Subcutaneous adipose tissue (tissue), 4 donors: ENCODE data around the gene PLXDC1. TPM values are rescaled to one million over a fixed set of nuclear protein-coding genes. Genes with fewer than 3 reads are reported as not detected.

ENCODE experiments used
- CTCF ChIP-seq: fragments of 450-650 bp; IDR thresholded peaks from one replicate; pipeline ENCODE4 v1.5.1; 2016; ENCODE audit warnings: low read depth, mild to moderate bottlenecking, control low read depth, antibody characterized with exemption, moderate library complexity
- total RNA-seq, 4 donors: library from RNA; depleted of rRNA; stranded (reverse); fragments of >200 nt; gene quantifications; one replicate each; pipeline ENCODE4 v1.1.0, GENCODE V29; 2016

Gene PLXDC1
- total RNA-seq, 4 donors from 2014 or later, result 1.7 to 13.3 (median 5.6) TPM

- TF ChIP-seq CTCF, result no peak
These were observed 13.3 kb upstream of the PLXDC1 start for GRCh38 chr17:39164675-39165143.

GRCh38 chr17:39161962-39162361 is 10.5 kb upstream of the PLXDC1 start:
- no peak for TF ChIP-seq CTCF

- TF ChIP-seq CTCF, result no peak
These were observed 7.2 kb upstream of the PLXDC1 start for GRCh38 chr17:39158623-39159022.

- TF ChIP-seq CTCF, result no peak
These were observed 5.1 kb upstream of the PLXDC1 start for GRCh38 chr17:39156491-39156890.

- TF ChIP-seq CTCF, result no peak
These were observed 4.2 kb upstream of the PLXDC1 start for GRCh38 chr17:39155654-39156053.

GRCh38 chr17:39153599-39154051 is 2.2 kb upstream of the PLXDC1 start:
- no peak for TF ChIP-seq CTCF

GRCh38 chr17:39151943-39152818 is 744 bp upstream of the PLXDC1 start:
- no peak for TF ChIP-seq CTCF
